MG63 (cell line): Measurements from ENCODE around the gene CRTC1. TPM values are rescaled to one million over a fixed set of nuclear protein-coding genes. Genes with fewer than 3 reads are reported as not detected.
A peak's percentile ranks its signal among the peaks of the same experiment; 100 is the strongest.

Experiments
- DNase-seq: peaks from one replicate; pipeline ENCODE4 v3.0.0-alpha.2; 2020
- H3K27me3 ChIP-seq: fragments of 250-450 bp; sonication (Bioruptor Pico); 2 replicates; pipeline ENCODE4 v1.5.1; 2020; ENCODE audit warnings: mild to moderate bottlenecking, moderate library complexity
- H3K36me3 ChIP-seq: fragments of 250-450 bp; sonication (Bioruptor Pico); 2 replicates; pipeline ENCODE4 v1.5.1; 2020; ENCODE audit warnings: mild to moderate bottlenecking, moderate library complexity
- H3K4me3 ChIP-seq: fragments of 250-450 bp; sonication (Bioruptor Pico); 2 replicates; pipeline ENCODE4 v1.5.1; 2020; ENCODE audit warnings: mild to moderate bottlenecking, moderate library complexity
- H3K9me3 ChIP-seq: fragments of 250-450 bp; sonication (Bioruptor Pico); 2 replicates; pipeline ENCODE4 v1.5.1; 2020; ENCODE audit warnings: mild to moderate bottlenecking, moderate library complexity
- total RNA-seq: library from RNA; depleted of rRNA; stranded (reverse); fragments of >200 nt; shearing (Covaris generic); gene quantifications from 2 replicates; pipeline ENCODE4 v1.2.3, GENCODE V29; 2014; ENCODE audit warnings: low replicate concordance

The CRTC1 gene
- total RNA-seq, 1 experiment from 2014 or later: 3.6 TPM

DNA sequence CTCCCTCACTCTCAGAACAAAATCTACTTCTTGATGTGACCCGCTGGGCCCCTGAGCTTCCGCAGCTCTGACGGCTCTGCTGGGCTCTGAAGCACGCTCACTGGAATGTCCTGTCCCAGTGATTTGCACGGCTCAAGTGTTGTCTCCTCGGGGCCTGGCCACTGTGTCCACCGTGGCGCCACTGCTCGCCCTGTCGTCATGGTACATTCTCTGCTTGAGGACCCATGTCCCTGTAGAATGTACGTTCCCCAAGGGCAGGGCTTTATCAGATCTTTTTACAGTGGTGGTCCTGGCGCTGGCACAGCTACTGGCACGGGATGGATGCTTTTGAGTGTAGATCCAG is 34.5 kb upstream of the CRTC1 start:
- Histone ChIP-seq H3K9me3 (peaks cover 1% of the 10 kb centered on the region; the same call in 1 of the 2 replicates), H3K36me3 (no peaks in the 10 kb centered on the region; the same call in 1 of the 2 replicates), H3K4me3 (no peak overlapping the region), H3K27me3 (no peaks in the 10 kb centered on the region)
- DNase-seq: no peak

DNA sequence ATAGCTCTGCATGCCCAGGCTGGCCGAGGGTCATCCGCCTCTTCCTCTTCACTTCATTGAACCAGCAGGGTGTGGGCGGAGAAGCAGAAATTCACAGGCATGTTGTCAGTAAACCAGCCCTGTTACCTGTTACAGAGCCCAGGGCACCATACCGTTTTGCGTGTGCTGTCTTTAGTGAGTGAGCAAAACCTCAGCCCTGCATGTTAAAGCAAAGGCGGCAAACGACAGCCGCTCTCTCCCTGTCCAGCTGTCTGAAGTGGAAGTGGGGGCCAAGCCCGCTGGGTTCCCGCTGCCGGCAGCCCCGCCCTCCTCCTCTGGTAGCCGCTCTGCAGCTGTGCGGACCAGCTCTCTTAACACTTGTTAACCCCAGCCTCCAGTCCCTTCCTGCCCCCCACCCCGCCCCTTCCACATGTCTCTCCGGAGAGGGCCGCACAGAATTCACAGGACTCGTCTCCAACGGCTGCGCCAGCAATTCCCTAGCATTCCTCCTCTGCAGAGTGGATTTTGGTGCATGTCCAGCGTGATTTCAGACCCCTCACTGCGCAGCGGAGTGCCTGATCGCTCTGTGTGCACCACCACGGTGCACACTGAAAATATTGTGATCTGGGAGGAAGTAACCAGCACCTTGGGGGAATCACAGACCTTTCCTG is 34.0 kb upstream of the CRTC1 start:
- DNase-seq: no peak
- H3K4me3 ChIP-seq: no peak overlapping the region
- H3K36me3 ChIP-seq: no peaks in the 10 kb centered on the region; the same call in 1 of the 2 replicates
- no peaks in the 10 kb centered on the region for H3K9me3 ChIP-seq
- no peaks in the 10 kb centered on the region for H3K27me3 ChIP-seq

DNA sequence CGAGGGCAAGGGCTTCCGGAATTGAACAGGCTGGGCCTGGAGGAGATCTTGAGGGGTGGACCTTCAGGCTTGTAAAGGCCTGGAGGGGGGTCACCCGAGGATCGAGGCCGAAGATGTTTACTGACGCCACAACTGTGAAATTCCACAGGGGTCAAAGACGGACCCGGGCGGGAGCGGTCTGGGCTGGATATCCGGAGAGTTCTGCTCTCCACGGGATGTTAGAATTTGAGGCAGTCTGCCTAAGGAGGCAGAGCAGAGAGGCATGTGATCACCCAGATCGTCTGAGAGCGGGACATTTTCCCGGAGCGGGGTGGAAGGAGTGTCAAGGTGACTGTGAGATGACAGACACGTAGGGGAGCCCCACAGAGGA is 33.5 kb upstream of the CRTC1 start:
- Histone ChIP-seq H3K36me3 (no peaks in the 10 kb centered on the region; the same call in 1 of the 2 replicates), H3K27me3 (no peaks in the 10 kb centered on the region), H3K9me3 (no peaks in the 10 kb centered on the region), H3K4me3 (no peak overlapping the region)
- peak; percentile 30 for DNase-seq

DNA sequence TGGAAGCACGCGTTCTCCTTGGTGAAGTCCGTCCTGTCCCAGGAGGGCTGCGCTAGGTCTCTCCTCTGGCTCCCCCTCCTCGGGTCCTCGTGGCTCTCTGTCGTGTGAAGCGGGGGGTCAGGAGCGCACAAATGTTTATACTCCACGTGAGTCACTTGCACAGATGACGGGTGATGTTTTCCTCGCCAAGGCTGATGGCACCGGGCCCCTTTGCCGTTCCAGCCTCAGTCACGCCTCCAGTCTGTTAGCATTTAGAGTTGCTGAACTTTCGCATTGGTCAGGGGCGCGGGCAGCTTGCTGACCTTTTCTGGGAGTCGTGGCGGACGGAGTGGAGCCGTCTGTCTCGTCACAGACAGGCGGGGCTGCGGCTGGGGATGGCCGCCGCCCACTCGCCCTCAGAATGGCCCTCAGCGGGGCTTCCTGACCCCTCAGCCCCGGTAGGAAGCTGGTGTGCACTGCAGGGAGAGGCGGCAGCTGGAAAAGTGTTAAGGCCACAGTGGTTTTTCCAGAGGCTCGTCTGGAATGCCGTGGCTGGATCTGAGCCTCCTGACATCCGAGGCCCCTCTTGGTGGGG is 32.9 kb upstream of the CRTC1 start:
- no peaks in the 10 kb centered on the region; the same call in 1 of the 2 replicates for H3K36me3 ChIP-seq
- H3K4me3 ChIP-seq: no peak overlapping the region
- no peaks in the 10 kb centered on the region for H3K9me3 ChIP-seq
- DNase-seq: peak; percentile 97
- H3K27me3 ChIP-seq: no peaks in the 10 kb centered on the region

DNA sequence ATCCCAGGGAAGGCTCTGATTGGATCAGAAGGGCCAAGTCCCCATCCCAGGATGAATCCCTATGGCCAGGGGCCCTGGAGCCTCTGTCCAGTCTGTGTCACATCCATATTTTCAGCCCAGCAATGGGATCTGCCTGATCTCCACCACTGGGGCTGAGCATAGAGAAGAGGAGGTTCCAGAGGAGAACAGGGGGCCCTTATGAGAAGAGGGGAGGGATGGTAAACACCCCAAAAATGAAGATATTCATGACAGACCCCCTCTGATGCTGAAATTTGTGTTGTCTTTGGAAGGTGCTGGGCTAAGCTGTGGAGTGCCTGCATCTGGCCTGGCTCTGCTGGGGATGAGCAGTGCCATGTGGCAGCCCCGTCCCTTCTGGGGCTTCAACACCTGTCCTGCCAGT is 32.2 kb upstream of the CRTC1 start:
- DNase-seq: no peak
- no peaks in the 10 kb centered on the region for H3K9me3 ChIP-seq
- no peaks in the 10 kb centered on the region for H3K27me3 ChIP-seq
- no peaks in the 10 kb centered on the region; the same call in 1 of the 2 replicates for H3K36me3 ChIP-seq
- no peak overlapping the region for H3K4me3 ChIP-seq

DNA sequence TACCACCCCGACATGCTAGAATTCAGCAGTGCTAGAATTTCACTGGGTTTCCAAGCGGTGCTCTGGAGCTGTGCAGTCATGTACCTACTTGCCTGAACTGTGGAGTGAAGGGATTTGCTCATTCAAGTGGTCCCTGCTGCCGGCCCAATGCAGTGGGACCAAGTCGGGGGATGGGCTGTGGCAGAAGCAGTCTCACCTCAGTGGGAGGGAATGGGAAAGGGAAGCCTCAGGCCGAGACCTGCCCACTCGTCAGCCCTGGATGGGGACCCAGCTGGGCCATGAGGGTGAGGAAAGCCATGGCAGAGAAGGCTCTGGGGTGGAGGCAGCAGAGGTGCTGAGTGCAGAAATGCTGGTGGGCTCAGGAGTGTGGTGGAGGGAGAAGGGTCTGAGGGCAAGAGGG is 31.7 kb upstream of the CRTC1 start:
- no peak overlapping the region for H3K4me3 ChIP-seq
- H3K36me3 ChIP-seq: no peaks in the 10 kb centered on the region; the same call in 1 of the 2 replicates
- no peak for DNase-seq
- no peaks in the 10 kb centered on the region for H3K9me3 ChIP-seq
- H3K27me3 ChIP-seq: no peaks in the 10 kb centered on the region

DNA sequence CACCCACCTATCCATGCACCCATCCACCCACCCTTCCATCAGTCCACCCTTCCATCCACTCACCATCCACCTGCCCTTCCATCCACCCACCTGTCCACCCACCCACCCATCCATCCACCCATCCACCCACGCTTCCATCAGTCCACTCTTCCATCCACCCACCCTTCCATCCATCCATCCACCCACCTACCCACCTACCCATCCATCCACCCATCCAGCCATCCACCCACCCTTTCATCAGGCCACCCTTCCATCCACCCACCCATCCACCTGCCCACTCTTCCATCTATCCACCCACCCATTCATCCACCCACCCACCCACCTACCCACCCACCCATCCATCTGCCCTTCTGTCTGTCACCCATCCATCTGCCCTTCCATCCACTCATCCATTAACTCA is 29.6 kb upstream of the CRTC1 start:
- Histone ChIP-seq H3K9me3 (no peaks in the 10 kb centered on the region), H3K4me3 (no peak overlapping the region)
- DNase-seq: no peak

DNA sequence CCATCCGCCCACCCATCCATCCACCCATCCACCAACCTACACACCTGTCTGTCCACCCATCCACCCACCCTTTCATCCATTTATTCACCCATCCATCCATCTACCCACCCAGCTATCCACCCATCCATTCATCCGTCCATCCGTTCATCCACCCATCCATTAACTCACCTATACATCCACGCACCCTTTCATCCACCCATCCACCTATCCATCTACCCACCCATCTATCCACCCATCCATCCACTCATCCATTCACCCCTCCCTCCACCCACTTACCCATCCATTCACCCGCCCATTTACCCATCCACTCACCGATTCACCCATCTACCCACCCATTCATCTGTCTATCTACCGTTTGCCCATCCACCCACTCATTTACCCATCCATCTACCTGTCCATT is 29.0 kb upstream of the CRTC1 start:
- Histone ChIP-seq H3K36me3 (no peaks in the 10 kb centered on the region; the same call in 1 of the 2 replicates), H3K4me3 (no peak overlapping the region), H3K27me3 (no peaks in the 10 kb centered on the region), H3K9me3 (no peaks in the 10 kb centered on the region)
- DNase-seq: no peak

More for the DNA sequence above, 29.6 kb upstream of the CRTC1 start:
- H3K36me3 ChIP-seq: no peaks in the 10 kb centered on the region; the same call in 1 of the 2 replicates
- H3K27me3 ChIP-seq: no peaks in the 10 kb centered on the region

DNA sequence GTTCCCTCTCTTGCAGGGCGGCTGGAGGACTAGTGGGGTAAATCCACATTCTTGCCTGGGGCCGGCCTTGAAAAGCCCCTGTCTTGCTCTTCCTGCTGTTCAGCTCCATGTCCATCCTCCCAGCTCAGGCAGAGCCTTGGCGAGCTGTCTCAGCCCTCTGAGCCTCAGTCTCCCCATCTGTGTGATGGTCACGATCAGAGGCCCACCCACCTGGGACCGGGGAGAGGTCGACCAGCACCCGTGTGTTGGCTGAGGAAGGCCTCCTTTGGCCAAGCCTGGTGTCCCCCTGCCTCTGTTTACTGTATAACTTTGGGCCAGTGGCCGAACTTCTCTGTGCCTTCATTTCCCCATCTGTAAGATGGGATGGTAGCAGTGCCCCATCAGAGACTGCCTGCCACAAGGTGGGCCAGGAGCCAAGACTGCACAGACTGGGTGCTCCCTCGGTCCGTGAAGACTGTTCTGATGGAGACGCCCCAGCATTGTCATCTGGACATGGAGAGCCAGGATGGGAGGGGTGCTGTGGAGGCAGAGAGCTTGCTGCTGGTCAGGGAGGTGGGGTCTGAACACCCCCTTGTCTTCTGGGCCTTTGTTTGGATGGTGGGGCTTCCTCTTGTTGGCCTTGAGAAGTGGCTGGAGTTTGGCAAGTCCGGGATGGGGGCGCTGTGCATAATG is 28.2 kb upstream of the CRTC1 start:
- H3K27me3 ChIP-seq: no peaks in the 10 kb centered on the region
- no peak for DNase-seq
- no peak overlapping the region for H3K4me3 ChIP-seq
- no peaks in the 10 kb centered on the region for H3K9me3 ChIP-seq
- no peaks in the 10 kb centered on the region; the same call in 1 of the 2 replicates for H3K36me3 ChIP-seq

DNA sequence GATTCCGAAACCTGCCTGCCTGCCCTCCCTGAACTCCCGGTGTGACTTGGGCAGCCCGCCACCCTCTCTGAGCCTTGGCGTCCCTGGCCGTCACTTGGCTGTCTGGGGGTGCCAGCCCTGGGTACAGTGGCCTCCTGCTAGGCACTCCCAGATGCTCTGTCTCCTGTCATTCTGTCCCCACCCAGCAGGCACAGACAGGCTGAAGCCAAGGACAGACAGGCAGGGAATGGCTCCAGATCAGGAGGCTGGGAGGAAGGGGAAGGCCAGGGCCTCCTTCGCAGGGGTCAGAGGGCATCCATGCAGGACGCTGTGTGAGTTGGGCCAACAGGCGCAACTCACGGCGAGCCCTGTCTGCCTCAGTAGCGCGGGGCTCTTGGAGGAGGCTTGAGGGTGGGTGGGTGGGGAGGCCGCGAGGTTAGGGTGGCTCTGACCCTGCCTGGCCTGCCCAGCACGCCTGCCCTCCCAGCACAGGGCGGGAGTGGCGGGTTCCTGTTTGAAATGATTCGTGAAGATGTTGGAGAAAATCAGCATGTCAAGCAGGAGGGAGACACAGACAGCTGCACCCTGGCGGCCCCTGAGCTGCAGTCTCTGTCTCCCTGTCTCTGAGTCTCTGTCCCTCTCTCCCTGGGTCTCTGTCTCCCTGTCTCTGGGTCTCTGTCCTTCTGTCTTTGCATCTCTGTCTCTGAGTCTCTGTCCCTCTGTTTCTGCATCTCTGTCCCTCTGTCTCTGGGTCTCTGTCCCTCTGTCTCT is 27.0 kb upstream of the CRTC1 start:
- no peak for DNase-seq
- Histone ChIP-seq H3K36me3 (no peaks in the 10 kb centered on the region; the same call in 1 of the 2 replicates), H3K4me3 (no peak overlapping the region), H3K27me3 (no peaks in the 10 kb centered on the region), H3K9me3 (no peaks in the 10 kb centered on the region)

DNA sequence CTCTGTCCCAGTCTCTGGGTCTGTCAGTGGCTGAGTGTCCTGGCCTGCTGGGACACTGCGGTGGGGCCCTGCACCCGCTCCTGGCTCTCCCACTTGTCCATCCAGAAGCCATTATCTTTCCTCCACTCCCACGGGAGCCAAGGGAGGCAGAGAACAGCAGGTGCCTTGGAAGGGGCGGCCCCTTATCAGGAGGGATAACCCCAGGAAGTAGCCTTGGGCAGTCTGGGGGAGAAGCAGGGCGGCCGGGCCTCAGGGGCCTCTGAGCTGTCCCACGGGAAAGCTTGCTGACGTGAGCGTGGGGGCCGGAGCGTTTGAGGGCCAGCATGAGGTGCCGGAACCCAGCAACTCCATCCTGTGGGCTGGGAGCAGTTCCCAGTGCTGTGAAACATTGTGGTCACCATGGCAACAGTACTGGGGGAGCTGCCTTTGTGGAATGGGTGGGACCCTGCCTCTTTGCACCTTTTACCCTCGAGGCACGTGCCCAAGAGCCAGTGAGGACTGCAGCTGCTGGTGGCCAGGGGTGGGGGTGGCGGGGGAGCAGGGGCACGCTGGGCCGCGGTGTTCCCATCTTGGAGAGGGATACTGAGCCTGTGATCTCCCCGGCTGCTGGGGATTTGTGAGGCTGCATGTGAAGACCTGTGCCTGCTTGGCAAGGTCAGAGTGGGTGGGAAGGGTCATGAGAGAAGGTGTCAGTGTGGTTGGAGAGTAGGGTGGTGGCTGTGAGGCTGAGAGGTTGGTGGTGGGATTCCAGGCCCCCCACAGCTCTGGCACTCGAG is 25.7 kb upstream of the CRTC1 start:
- Histone ChIP-seq H3K4me3 (no peak overlapping the region), H3K36me3 (no peaks in the 10 kb centered on the region), H3K9me3 (no peaks in the 10 kb centered on the region), H3K27me3 (no peaks in the 10 kb centered on the region)
- no peak for DNase-seq

DNA sequence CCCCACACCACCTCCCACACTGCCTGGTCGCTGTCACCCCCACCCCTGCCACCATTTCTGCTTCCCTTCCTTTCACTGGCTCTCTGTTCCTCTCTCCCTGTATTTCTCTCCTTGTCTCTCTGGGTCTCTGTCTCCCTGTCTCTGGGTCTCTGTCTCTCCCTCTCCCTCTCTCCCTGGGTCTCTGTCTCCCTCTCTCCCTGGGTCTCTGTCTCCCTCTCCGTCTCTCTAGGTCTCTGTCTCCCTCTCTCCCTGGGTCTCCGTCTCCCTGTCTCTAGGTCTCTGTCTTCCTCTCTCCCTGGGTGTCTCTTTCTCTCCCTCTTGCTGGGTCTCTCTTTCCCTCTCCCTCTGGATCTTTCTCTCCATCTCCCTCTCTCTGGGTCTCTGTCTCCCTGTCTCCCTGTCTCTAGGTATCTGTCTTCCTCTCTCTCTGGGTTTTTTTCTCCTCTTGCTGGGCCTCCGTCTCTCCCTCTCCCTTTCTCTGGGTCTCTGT is 25.1 kb upstream of the CRTC1 start:
- Histone ChIP-seq H3K27me3 (no peaks in the 10 kb centered on the region), H3K4me3 (no peak overlapping the region), H3K9me3 (no peaks in the 10 kb centered on the region), H3K36me3 (no peaks in the 10 kb centered on the region)
- no peak for DNase-seq

DNA sequence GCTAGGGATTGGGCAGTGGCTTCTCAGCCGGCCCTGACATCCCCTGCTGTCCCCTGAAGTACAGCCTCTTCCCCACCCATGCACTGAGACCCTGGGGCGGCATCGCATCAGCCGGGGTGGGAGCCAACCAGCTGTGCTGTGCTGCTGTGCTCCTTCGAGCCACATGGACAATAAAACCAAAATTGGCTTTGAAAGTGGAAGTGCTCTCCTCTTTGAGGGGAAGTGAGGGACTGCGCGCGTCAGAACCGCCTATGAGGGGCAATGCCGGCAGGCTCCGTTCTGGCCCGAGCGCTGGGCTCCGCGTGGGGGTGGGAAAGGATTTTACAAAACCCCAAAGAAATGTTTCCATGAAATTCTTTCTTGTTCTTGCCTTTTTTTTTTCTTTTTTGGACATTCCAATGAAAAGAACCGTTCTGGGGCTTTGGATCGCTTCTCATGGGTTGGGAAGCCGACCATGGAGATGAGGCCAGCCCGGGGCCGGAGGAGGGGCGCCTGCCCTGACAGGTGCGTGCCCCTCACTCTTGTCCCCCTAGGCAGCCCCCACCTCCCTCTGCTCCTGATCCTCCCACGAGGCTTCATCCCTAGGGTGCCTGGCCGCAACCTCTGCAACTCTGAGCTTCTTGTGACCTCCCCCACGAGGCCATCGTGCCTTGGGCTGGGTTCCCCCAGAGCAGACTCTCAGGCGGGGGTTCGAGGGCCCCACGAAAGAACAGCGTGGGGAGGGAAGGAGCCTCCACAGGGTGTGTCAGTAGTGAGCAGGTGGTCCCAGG is 24.0 kb upstream of the CRTC1 start:
- DNase-seq: no peak
- no peaks in the 10 kb centered on the region; the same call in 1 of the 2 replicates for H3K36me3 ChIP-seq
- H3K9me3 ChIP-seq: no peaks in the 10 kb centered on the region
- no peak overlapping the region for H3K4me3 ChIP-seq
- no peaks in the 10 kb centered on the region for H3K27me3 ChIP-seq

DNA sequence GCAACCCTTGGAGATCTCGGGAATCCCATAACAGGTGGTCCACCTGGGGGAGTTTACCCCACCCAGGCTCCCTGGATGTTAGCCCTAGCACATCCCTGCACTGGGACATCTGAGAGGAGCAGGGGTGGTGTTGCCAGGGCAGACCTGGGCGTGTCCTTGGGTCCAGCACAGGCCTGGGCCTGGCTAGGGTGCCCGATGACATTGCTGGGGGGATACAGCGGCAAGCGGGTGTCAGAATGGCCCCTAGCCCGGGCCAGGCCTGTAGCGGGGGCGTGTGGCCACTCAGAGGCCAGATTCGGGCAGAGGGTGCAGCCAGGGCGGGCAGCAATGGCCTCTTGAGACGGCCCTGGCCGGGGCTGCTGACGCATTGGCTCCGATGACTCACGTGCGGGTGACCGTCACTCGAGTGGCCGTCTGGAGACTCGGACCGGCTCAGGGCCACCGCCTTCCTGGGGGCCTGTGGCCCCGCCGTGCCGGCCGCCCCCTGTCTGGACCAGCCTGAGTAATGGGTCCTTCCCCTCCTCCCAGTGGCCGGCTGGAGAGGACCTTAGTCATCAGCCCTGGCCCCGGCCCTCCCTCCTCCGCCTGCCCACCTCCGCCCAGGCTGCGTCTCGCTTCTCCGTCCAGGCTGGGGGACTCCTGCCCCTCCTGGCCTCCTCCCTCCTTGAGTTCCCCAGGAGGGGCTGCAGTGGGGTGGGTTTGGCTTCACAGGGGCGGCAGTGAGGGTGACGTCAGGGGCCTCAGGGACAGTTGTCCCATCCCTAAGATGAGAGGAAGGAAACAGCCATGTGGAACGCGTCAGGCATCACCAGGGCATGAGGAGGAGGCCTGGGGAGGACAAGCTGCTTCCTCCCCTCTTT is 23.2 kb upstream of the CRTC1 start:
- DNase-seq: peak; percentile 34
- no peaks in the 10 kb centered on the region for H3K27me3 ChIP-seq
- H3K4me3 ChIP-seq: no peak overlapping the region
- no peaks in the 10 kb centered on the region; the same call in 1 of the 2 replicates for H3K36me3 ChIP-seq
- H3K9me3 ChIP-seq: no peaks in the 10 kb centered on the region
